Activated B cell treated with CpG ODN at 0.5 μM for 24 hours (primary cell): Measurements from ENCODE around the gene SNRNP35. TPM values are rescaled to one million over a fixed set of nuclear protein-coding genes. Genes with fewer than 3 reads are reported as not detected.
"Not testable (repeated sequence)": the region's sequence is repeated elsewhere in the genome, so short reads cannot be mapped to it uniquely, and the experiment has no call there.

Experiments used
- ATAC-seq: fragments of 200-7000 bp; cut with Tn5 transposase; one replicate; pipeline ENCODE4 v1.10.0; 2021; ENCODE audit warnings: low read depth, mild to moderate bottlenecking, moderate library complexity
- CTCF ChIA-PET: fragments of 350-600 bp; sonication (Branson Sonifier 250); formaldehyde crosslinking; loops from one replicate; lab custom pipeline; 2021; ENCODE audit warnings: antibody characterized with exemption; lab: Charles Lee
- POLR2A ChIA-PET: fragments of 350-600 bp; sonication (Branson Sonifier 250); formaldehyde crosslinking; loops from one replicate; lab custom pipeline; 2021; ENCODE audit warnings: antibody characterized with exemption; lab: Charles Lee
- DNase-seq: peaks from one replicate; pipeline ENCODE4 v3.0.0; 2022
- H3K27ac Mint-ChIP-seq: one replicate; pipeline ENCODE4 v1.8.0; 2020; ENCODE audit warnings: mixed read lengths
- H3K27me3 Mint-ChIP-seq: one replicate; pipeline ENCODE4 v1.8.0; 2021; ENCODE audit warnings: mixed read lengths
- H3K36me3 Mint-ChIP-seq: one replicate; pipeline ENCODE4 v1.8.0; 2021; ENCODE audit warnings: low read depth, mixed read lengths
- H3K4me1 Mint-ChIP-seq: one replicate; pipeline ENCODE4 v1.8.0; 2021; ENCODE audit warnings: mixed read lengths
- H3K4me3 Mint-ChIP-seq: one replicate; pipeline ENCODE4 v1.8.0; 2020; ENCODE audit warnings: mild to moderate bottlenecking, mixed read lengths
- H3K9me3 Mint-ChIP-seq: one replicate; pipeline ENCODE4 v1.8.0; 2020; ENCODE audit warnings: mixed read lengths
- intact Hi-C: fragments of 100-400 bp; cut with micrococcal nuclease; formaldehyde crosslinking; loops from one replicate; pipeline ENCODE4 v1.15.1; 2024
- total RNA-seq: library from RNA; stranded (reverse); gene quantifications from 2 replicates; pipeline ENCODE4 v1.2.3, GENCODE V29; 2022
- TF ChIP-seq, protein P1 (sequence below): fragments of 200-600 bp; IDR thresholded peaks from one replicate; pipeline ENCODE4 v1.8.0; 2022; ENCODE audit warnings: antibody characterized with exemption, mild to moderate bottlenecking

The SNRNP35 gene, protein sequence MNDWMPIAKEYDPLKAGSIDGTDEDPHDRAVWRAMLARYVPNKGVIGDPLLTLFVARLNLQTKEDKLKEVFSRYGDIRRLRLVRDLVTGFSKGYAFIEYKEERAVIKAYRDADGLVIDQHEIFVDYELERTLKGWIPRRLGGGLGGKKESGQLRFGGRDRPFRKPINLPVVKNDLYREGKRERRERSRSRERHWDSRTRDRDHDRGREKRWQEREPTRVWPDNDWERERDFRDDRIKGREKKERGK
- 39.5 and 51.5 TPM in 2 replicates for total RNA-seq

- intact Hi-C loops: loop anchor here (1.0 to 2.0 kb wide), 7 partner anchors 10 to 225 kb away; partner anchors contain the start of genes MPHOSPH9, MTRFR, RILPL2 and TMED2
- DNase-seq (peak; percentile 84), ATAC-seq (peak; percentile 79)
- Mint-ChIP-seq H3K36me3 (peaks cover 20% of the 10 kb centered on the region), H3K27ac (peak within 1 kb of the TSS; percentile 100), H3K27me3 (no peaks in the 10 kb centered on the region), H3K9me3 (no peaks in the 10 kb centered on the region), H3K4me1 (peaks cover 33% of the 10 kb centered on the region), H3K4me3 (peak within 1 kb of the TSS; percentile 100)
- TF ChIP-seq, protein P1, sequence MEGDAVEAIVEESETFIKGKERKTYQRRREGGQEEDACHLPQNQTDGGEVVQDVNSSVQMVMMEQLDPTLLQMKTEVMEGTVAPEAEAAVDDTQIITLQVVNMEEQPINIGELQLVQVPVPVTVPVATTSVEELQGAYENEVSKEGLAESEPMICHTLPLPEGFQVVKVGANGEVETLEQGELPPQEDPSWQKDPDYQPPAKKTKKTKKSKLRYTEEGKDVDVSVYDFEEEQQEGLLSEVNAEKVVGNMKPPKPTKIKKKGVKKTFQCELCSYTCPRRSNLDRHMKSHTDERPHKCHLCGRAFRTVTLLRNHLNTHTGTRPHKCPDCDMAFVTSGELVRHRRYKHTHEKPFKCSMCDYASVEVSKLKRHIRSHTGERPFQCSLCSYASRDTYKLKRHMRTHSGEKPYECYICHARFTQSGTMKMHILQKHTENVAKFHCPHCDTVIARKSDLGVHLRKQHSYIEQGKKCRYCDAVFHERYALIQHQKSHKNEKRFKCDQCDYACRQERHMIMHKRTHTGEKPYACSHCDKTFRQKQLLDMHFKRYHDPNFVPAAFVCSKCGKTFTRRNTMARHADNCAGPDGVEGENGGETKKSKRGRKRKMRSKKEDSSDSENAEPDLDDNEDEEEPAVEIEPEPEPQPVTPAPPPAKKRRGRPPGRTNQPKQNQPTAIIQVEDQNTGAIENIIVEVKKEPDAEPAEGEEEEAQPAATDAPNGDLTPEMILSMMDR: no peak
- ChIA-PET CTCF (no interaction called here), POLR2A (interaction anchor here (0.6 to 4.0 kb wide), 16 partner anchors 11 to 1191 kb away, joined by 3 to 77 read pairs (median 6); partner anchors contain the start of genes KMT5A, RILPL2 and SBNO1)
Measured at GRCh38 chr12:123457980-123458779, at the start of gene SNRNP35. Gene SNRNP35, plus strand, starts transcription at chr12:123458139. Its CDS starts 7,402 bp downstream, at chr12:123465541.

DNA sequence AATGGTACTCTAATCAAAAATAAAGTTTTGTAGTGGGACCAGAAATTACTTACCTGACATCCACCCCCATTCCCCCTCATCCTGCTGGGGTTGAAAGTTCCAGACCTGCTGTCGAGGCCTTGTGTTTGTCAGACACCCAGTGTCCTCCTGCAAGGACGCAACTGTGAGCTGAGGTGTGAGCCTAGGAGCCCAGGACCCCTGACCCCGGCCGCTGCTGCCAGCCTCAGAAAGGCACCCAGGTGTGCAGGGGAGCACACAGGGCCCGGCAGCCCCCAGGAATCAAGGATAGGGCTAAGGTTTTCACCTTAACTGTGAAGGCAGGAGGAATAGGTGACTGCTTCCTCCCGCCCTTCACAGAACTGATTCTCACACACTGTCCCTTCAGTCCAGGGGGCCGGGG is 49.3 kb upstream of the SNRNP35 start:
- POLR2A ChIA-PET: interaction anchor here (0.6 to 1.8 kb wide), 6 partner anchors 19 to 72 kb away, joined by 3 to 20 read pairs (median 6); partner anchors contain the start of gene SNRNP35
- H3K27me3 Mint-ChIP-seq, H3K9me3 Mint-ChIP-seq, CTCF ChIA-PET, intact Hi-C loops, DNase-seq, ATAC-seq, H3K4me3 Mint-ChIP-seq, H3K27ac Mint-ChIP-seq: not testable (repeated sequence)
- Mint-ChIP-seq H3K4me1 (peaks cover 19% of the 10 kb centered on the region), H3K36me3 (peaks cover 59% of the 10 kb centered on the region)

- POLR2A ChIA-PET: interaction anchor here (0.6 to 1.8 kb wide), 7 partner anchors 18 to 1055 kb away, joined by 3 to 20 read pairs (median 5); partner anchors contain the start of gene SNRNP35
- CTCF ChIA-PET, DNase-seq, H3K4me3 Mint-ChIP-seq, intact Hi-C loops, H3K9me3 Mint-ChIP-seq, H3K27me3 Mint-ChIP-seq: not testable (repeated sequence)
- peak overlapping the region; percentile 35 for H3K27ac Mint-ChIP-seq
- peak; percentile 60 for ATAC-seq
- H3K4me1 Mint-ChIP-seq: peaks cover 18% of the 10 kb centered on the region
- H3K36me3 Mint-ChIP-seq: peaks cover 54% of the 10 kb centered on the region
Measured at GRCh38 chr12:123409284-123410040, 48.5 kb upstream of the SNRNP35 start.

DNA sequence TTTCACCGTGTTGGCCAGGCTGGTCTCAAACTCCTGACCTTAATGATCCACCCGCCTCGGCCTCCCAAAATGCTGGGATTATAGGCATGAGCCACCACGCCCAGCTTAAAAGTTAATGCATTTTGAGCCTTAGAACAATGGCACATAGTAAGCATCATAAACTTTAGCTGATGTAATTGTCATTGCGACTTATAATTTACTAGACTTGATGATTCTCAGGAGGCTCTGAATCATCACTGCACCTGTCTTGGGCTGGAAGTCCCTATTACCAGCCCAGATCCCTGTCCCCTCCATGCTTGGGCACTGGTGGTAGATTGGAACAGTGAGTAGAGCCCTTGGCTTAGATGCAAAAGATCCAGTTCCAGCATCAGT is 47.9 kb upstream of the SNRNP35 start:
- TF ChIP-seq, protein P1: no peak
- ChIA-PET CTCF (no interaction called here), POLR2A (interaction anchor here (0.5 to 1.8 kb wide), 2 partner anchors 17 to 1309 kb away, joined by 3 to 20 read pairs; no protein-coding TSS in a partner anchor)
- Mint-ChIP-seq H3K27ac (no peak overlapping the region), H3K4me3 (no peak overlapping the region), H3K27me3 (no peaks in the 10 kb centered on the region), H3K36me3 (peaks cover 54% of the 10 kb centered on the region), H3K4me1 (peaks cover 13% of the 10 kb centered on the region), H3K9me3 (no peaks in the 10 kb centered on the region)
- intact Hi-C loops: no loop called here
- DNase-seq (no peak), ATAC-seq (no peak)

DNA sequence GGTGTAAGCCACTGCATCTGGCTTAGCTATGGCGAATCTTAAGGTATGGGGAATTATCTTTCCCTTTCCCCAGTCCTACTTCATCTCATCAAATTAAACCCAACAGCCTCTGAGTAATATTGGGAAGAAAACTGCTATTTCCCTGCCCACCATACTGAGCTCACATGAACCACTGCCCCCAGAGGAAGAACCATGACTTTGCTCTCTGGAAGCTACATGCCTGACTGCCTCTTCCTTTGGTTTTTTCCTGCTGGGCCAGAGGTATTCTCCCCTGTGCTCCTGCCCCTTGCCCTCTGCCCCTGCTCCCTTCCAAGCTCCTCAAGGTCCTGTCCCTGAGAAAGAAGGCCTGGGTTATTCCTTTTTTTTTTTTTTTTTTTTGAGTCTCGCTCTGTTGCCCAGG is 36.6 kb upstream of the SNRNP35 start:
- ChIA-PET POLR2A (interaction anchor here (0.5 to 1.3 kb wide), 4 partner anchors 14 to 1562 kb away, joined by 3 to 6 read pairs (median 4); no protein-coding TSS in a partner anchor), CTCF (no interaction called here)
- Mint-ChIP-seq H3K27me3 (no peaks in the 10 kb centered on the region), H3K4me3 (no peak overlapping the region), H3K9me3 (no peaks in the 10 kb centered on the region), H3K4me1 (peaks cover 3% of the 10 kb centered on the region), H3K36me3 (peaks cover 60% of the 10 kb centered on the region), H3K27ac (no peak overlapping the region)
- intact Hi-C loops: no loop called here
- no peak for ATAC-seq
- no peak for DNase-seq
- TF ChIP-seq, protein P1: no peak
